ENCODE data around the gene CNGB1. TPM values are rescaled to one million over a fixed set of nuclear protein-coding genes. Genes with fewer than 3 reads are reported as not detected.

Gene CNGB1
- total RNA-seq: not detected
- polyA plus RNA-seq (2013, experiment 1 of 2): not detected
- not detected for polyA plus RNA-seq (2013, experiment 2 of 2)
- total RNA-seq: 0 to 0.23 (median 0) reads per million in 172 experiments

GRCh38 chr16:57970970-57971369, at the start of gene CNGB1:
Gene CNGB1 (minus strand): TSS chr16:57971128. CDS start chr16:57967286, 3,842 bp downstream.
- CTCF ChIA-PET: no interaction called here
- Mint-ChIP-seq H3K9me3 (no peaks in the 10 kb centered on the region), H3K27ac (no peak within 1 kb of the TSS), H3K27me3 (peaks cover 4% of the 10 kb centered on the region), H3K4me3 (no peak within 1 kb of the TSS), H3K36me3 (ENCODE audit: low read depth) (no peaks in the 10 kb centered on the region), H3K4me1 (ENCODE audit: low read depth) (no peaks in the 10 kb centered on the region)
- Histone ChIP-seq H3K36me3 (ENCODE audit: insufficient read depth, low read length) (no peaks in the 10 kb centered on the region), H3K9me3 (ENCODE audit: control insufficient read depth in 1 of 2, insufficient read depth in 1 of 2, low read length in 2 of 2) (no peaks in the 10 kb centered on the region), H3K27me3 (ENCODE audit: control insufficient read depth in 1 of 2, insufficient read depth in 2 of 2, low read length in 2 of 2) (no peaks in the 10 kb centered on the region), H3K27ac (ENCODE audit: low read depth in 1 of 2, low read length in 2 of 2) (no peak within 1 kb of the TSS), H3K4me3 (ENCODE audit: low read length) (no peak within 1 kb of the TSS), H3K4me1 (ENCODE audit: insufficient read depth, low read length) (no peaks in the 10 kb centered on the region)
- DNase-seq (no peak), ATAC-seq (ENCODE audit: poor library complexity) (no peak)
- no peak for TF ChIP-seq CTCF (IDR thresholded peaks at IDR 0.05)
- intact Hi-C loops (cut with DNase I, micrococcal nuclease): no loop called here
- POLR2A ChIA-PET: no interaction called here

- Histone ChIP-seq H3K27ac (ENCODE audit: low read depth in 1 of 2, low read length in 2 of 2) (peak overlapping the region in 1 of 2 donors; percentile 55), H3K4me1 (ENCODE audit: insufficient read depth, low read length) (peaks cover 22% of the 10 kb centered on the region), H3K27me3 (ENCODE audit: control insufficient read depth in 1 of 2, insufficient read depth in 2 of 2, low read length in 2 of 2) (no peaks in the 10 kb centered on the region), H3K4me3 (ENCODE audit: low read length) (no peak overlapping the region), H3K36me3 (ENCODE audit: insufficient read depth, low read length) (peaks cover 25% of the 10 kb centered on the region), H3K9me3 (ENCODE audit: control insufficient read depth in 1 of 2, insufficient read depth in 1 of 2, low read length in 2 of 2) (no peaks in the 10 kb centered on the region)
- intact Hi-C loops (cut with DNase I, micrococcal nuclease): loop anchor here (2.0 to 5.0 kb wide), 4 partner anchors 109 to 737 kb away; partner anchors contain the start of gene CFAP20 (in 1 of the 2)
- Mint-ChIP-seq H3K4me3 (no peak overlapping the region), H3K4me1 (ENCODE audit: low read depth) (peaks cover 18% of the 10 kb centered on the region), H3K27me3 (peaks cover 2% of the 10 kb centered on the region), H3K36me3 (ENCODE audit: low read depth) (peaks cover 7% of the 10 kb centered on the region), H3K9me3 (no peaks in the 10 kb centered on the region), H3K27ac (peak overlapping the region; percentile 54)
- TF ChIP-seq CTCF (IDR thresholded peaks at IDR 0.05): no peak
- peak; percentile 22 for ATAC-seq (ENCODE audit: poor library complexity)
- DNase-seq: peak in 2 of 14 experiments; percentile 18 to 36
- CTCF ChIA-PET: no interaction called here
- POLR2A ChIA-PET: no interaction called here
These were observed 49.1 kb upstream of the CNGB1 start for GRCh38 chr16:58019866-58020538.

- Histone ChIP-seq H3K9me3 (ENCODE audit: control insufficient read depth in 1 of 2, insufficient read depth in 1 of 2, low read length in 2 of 2) (no peaks in the 10 kb centered on the region), H3K27me3 (ENCODE audit: control insufficient read depth in 1 of 2, insufficient read depth in 2 of 2, low read length in 2 of 2) (no peaks in the 10 kb centered on the region), H3K27ac (ENCODE audit: low read depth in 1 of 2, low read length in 2 of 2) (no peak overlapping the region), H3K36me3 (ENCODE audit: insufficient read depth, low read length) (peaks cover 27% of the 10 kb centered on the region), H3K4me3 (ENCODE audit: low read length) (no peak overlapping the region), H3K4me1 (ENCODE audit: insufficient read depth, low read length) (peaks cover 13% of the 10 kb centered on the region)
- no peak overlapping the region for H3K27ac Mint-ChIP-seq
- H3K4me1 Mint-ChIP-seq (ENCODE audit: low read depth): peaks cover 10% of the 10 kb centered on the region
- peaks cover 12% of the 10 kb centered on the region for H3K36me3 Mint-ChIP-seq (ENCODE audit: low read depth)
- no peaks in the 10 kb centered on the region for H3K27me3 Mint-ChIP-seq
- no peak for DNase-seq
- ATAC-seq (ENCODE audit: poor library complexity): no peak
- no peak for TF ChIP-seq CTCF (IDR thresholded peaks at IDR 0.05)
- POLR2A ChIA-PET: no interaction called here
- CTCF ChIA-PET: no interaction called here
- intact Hi-C loops (cut with DNase I, micrococcal nuclease): loop anchor here in 1 of 2 experiments (5.0 kb wide), 2 partner anchors 468 to 738 kb away; no protein-coding TSS in a partner anchor
- no peaks in the 10 kb centered on the region for H3K9me3 Mint-ChIP-seq
- H3K4me3 Mint-ChIP-seq: no peak overlapping the region
These were observed 47.9 kb upstream of the CNGB1 start for GRCh38 chr16:58018803-58019202.
